ENCODE data around the gene ARHGEF4. TPM values are rescaled to one million over a fixed set of nuclear protein-coding genes. Genes with fewer than 3 reads are reported as not detected.

Gene ARHGEF4
- total RNA-seq, 6 experiments from 2014 or later, result 0.44 to 6.7 (median 0.67) TPM; not detected in 2

- TF ChIP-seq POLR2A (IDR thresholded peaks at IDR 0.05) (no peak), CTCF (IDR thresholded peaks at IDR 0.05) (no peak)
Measured at GRCh38 chr2:131034122-131035051, 197.7 kb downstream of the ARHGEF4 start.

DNA sequence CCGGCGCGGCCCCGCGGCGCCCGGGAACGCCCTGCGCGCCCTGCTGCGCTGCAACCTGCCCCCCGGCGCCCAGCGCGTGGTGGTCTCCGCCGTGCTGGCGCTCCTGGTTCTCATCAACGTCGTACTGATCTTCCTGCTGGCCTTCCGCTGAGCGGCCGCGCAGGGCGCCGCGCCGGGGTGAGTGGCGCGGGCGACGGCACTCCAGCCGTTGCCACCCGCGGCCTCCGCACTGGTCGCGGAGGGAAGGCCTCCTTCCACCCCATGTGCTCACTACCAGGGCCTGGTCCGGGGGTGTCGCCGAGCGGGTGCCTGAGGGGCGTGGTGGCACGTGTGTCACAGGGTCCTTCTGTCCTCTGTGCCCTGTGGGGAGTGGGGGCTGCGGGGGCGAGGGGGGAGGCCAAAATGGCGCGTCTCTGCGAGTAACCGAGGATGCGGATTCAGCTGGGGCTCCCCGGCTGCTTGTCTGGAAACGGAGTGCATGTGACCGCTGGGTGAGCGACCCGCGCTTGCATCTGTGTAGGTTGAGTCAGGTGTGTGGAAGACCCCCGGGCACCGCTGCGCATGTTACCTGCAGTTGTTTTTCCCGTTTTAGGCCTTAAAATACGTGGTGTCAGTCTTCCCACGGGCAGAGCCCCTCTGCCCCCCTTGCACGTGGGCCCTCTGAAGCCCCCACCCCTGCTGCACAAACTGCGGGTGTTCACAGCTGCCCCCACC lies 198.6 kb downstream of the ARHGEF4 start:
- no peak for ATAC-seq
- intact Hi-C loops (cut with DNase I), result no loop called here
- no peak for TF ChIP-seq CTCF (IDR thresholded peaks at IDR 0.05)
- no peak for TF ChIP-seq POLR2A (IDR thresholded peaks at IDR 0.05)
- WGBS (ENCODE audit: insufficient coverage, low coverage, low lambda C conversion rate, missing lambda C conversion rate), result no CpG with 5 or more reads among the region's 65 CpGs
- Histone ChIP-seq H3K9me3 (no peaks in the 10 kb centered on the region), H3K27ac (no peak overlapping the region), H3K4me3 (peak overlapping the region in 1 of 3 donors; percentile 29), H3K36me3 (no peaks in the 10 kb centered on the region), H3K4me1 (no peaks in the 10 kb centered on the region), H3K27me3 (peaks cover 0 to 5% of the 10 kb centered on the region in 2 donors)
- no peak for DNase-seq

More at GRCh38 chr2:131034122-131035051, 197.7 kb downstream of the ARHGEF4 start:
- WGBS (ENCODE audit: insufficient coverage, low coverage, low lambda C conversion rate, missing lambda C conversion rate), result 17% methylated on average over 15 of the region's 61 CpGs
- Histone ChIP-seq H3K4me1 (no peaks in the 10 kb centered on the region), H3K27ac (no peak overlapping the region), H3K9me3 (no peaks in the 10 kb centered on the region), H3K27me3 (peaks cover 0 to 5% of the 10 kb centered on the region in 2 donors), H3K4me3 (no peak overlapping the region), H3K36me3 (no peaks in the 10 kb centered on the region)
- intact Hi-C loops (cut with DNase I), result no loop called here
- ATAC-seq, result peak in 1 of 4 donors; percentile 22
- peak in 1 of 3 donors; percentile 48 for DNase-seq

- no peak overlapping the region for H3K4me3 ChIP-seq
- H3K4me1 ChIP-seq, result no peaks in the 10 kb centered on the region
- WGBS (ENCODE audit: insufficient coverage, low coverage, low lambda C conversion rate, missing lambda C conversion rate), result 40% methylated on average over 2 of the region's 10 CpGs
- ATAC-seq, result no peak
- intact Hi-C loops (cut with DNase I), result no loop called here
- peaks cover 0 to 5% of the 10 kb centered on the region in 2 donors for H3K27me3 ChIP-seq
- H3K36me3 ChIP-seq, result no peaks in the 10 kb centered on the region
- DNase-seq, result no peak
- TF ChIP-seq CTCF (IDR thresholded peaks at IDR 0.05) (no peak), POLR2A (IDR thresholded peaks at IDR 0.05) (no peak)
- H3K27ac ChIP-seq, result no peak overlapping the region
- H3K9me3 ChIP-seq, result no peaks in the 10 kb centered on the region
Measured at GRCh38 chr2:131035826-131036231, 199.1 kb downstream of the ARHGEF4 start.

- WGBS (ENCODE audit: insufficient coverage, low coverage, low lambda C conversion rate, missing lambda C conversion rate), result 26% methylated on average over 4 of the region's 6 CpGs
- H3K27me3 ChIP-seq, result peaks cover 0 to 5% of the 10 kb centered on the region in 2 donors
- DNase-seq, result no peak
Measured at GRCh38 chr2:131036269-131036668, 199.6 kb downstream of the ARHGEF4 start.

More at GRCh38 chr2:131036269-131036668, 199.6 kb downstream of the ARHGEF4 start:
- Histone ChIP-seq H3K36me3 (no peaks in the 10 kb centered on the region), H3K27ac (no peak overlapping the region), H3K4me3 (no peak overlapping the region), H3K4me1 (no peaks in the 10 kb centered on the region), H3K9me3 (no peaks in the 10 kb centered on the region)
- TF ChIP-seq CTCF (IDR thresholded peaks at IDR 0.05), result no peak
- no peak for TF ChIP-seq POLR2A (IDR thresholded peaks at IDR 0.05)
- intact Hi-C loops (cut with DNase I), result no loop called here
- ATAC-seq, result no peak
